GM12891 (cell line): ENCODE results near the gene ZNF334.

Experiments
- DNase-seq: peaks from one replicate; pipeline ENCODE4 v3.0.0; 2011; ENCODE audit warnings: low spot score; ENCODE audit not compliant: insufficient read length
- FAIRE-seq: peaks from 2 replicates; lab custom pipeline; 2011; peaks lifted over from hg19 to GRCh38; lab: Jason Lieb, UNC
- PAX5 ChIP-seq: IDR thresholded peaks from 2 replicates; pipeline ENCODE4 v1.6.1; 2011; ENCODE audit warnings: low read length, moderate library complexity, mild to moderate bottlenecking; ENCODE audit not compliant: insufficient read depth, severe bottlenecking
- POLR2A ChIP-seq: IDR thresholded peaks from 2 replicates; pipeline ENCODE4 v1.6.1; 2011; ENCODE audit warnings: low read depth, low read length, control low read depth
- POLR2AphosphoS5 ChIP-seq: IDR thresholded peaks from 2 replicates; pipeline ENCODE4 v1.6.1; 2011; ENCODE audit warnings: low read depth, low read length, control low read depth
- POU2F2 ChIP-seq: IDR thresholded peaks from 2 replicates; pipeline ENCODE4 v1.6.1; 2011; ENCODE audit warnings: low read depth, mild to moderate bottlenecking, control low read depth, low read length, moderate library complexity
- SPI1 ChIP-seq: IDR thresholded peaks from 2 replicates; pipeline ENCODE4 v1.6.1; 2011; ENCODE audit warnings: low read depth, low read length, control low read depth
- TAF1 ChIP-seq: IDR thresholded peaks from 2 replicates; pipeline ENCODE4 v1.6.1; 2011; ENCODE audit warnings: low read depth, low read length, control low read depth

The ZNF334 gene

GRCh38 chr20:46554828-46555227 lies 41.5 kb upstream of the ZNF334 start:
- DNase-seq = no peak
- FAIRE-seq = no peak
- TF ChIP-seq PAX5 (no peak), POU2F2 (no peak), POLR2AphosphoS5 (no peak), POLR2A (no peak), TAF1 (no peak), SPI1 (no peak)

- TF ChIP-seq SPI1 = no peak
- DNase-seq = no peak
- FAIRE-seq = no peak
Measured at GRCh38 chr20:46553926-46554325, 40.6 kb upstream of the ZNF334 start.

GRCh38 chr20:46552460-46553420 lies 39.4 kb upstream of the ZNF334 start:
- FAIRE-seq (peak; percentile 75), DNase-seq (no peak)
- TF ChIP-seq POLR2A (no peak), SPI1 (peak; percentile 81), TAF1 (peak; percentile 10; the same call in 1 of the 2 replicates), POU2F2 (no peak)

GRCh38 chr20:46551522-46552381 lies 38.4 kb upstream of the ZNF334 start:
- DNase-seq (no peak), FAIRE-seq (peak; percentile 79)
- TF ChIP-seq SPI1 (peak; percentile 62; the same call in 1 of the 2 replicates), PAX5 (no peak)

GRCh38 chr20:46550461-46550860 lies 37.1 kb upstream of the ZNF334 start, which contains the start of gene OCSTAMP:
Gene OCSTAMP (minus strand): TSS chr20:46550654. CDS start chr20:46550560, 94 bp downstream.
- DNase-seq (no peak), FAIRE-seq (no peak)
- no peak for TF ChIP-seq PAX5
- TF ChIP-seq SPI1 = peak; percentile 45

- TF ChIP-seq POLR2A (no peak), POU2F2 (no peak), SPI1 (no peak), TAF1 (no peak), PAX5 (no peak), POLR2AphosphoS5 (no peak)
- FAIRE-seq (peak; percentile 54), DNase-seq (no peak)
Measured at GRCh38 chr20:46549188-46549972, 36.0 kb upstream of the ZNF334 start.

GRCh38 chr20:46548688-46549087 lies 35.3 kb upstream of the ZNF334 start:
- no peak for FAIRE-seq
- DNase-seq = no peak

GRCh38 chr20:46547995-46548394 lies 34.6 kb upstream of the ZNF334 start:
- DNase-seq (no peak), FAIRE-seq (no peak)
- no peak for TF ChIP-seq POU2F2
- TF ChIP-seq POLR2AphosphoS5 = no peak
- no peak for TF ChIP-seq PAX5
- TF ChIP-seq POLR2A = no peak
- no peak for TF ChIP-seq TAF1
- TF ChIP-seq SPI1 = no peak

More at GRCh38 chr20:46548688-46549087, 35.3 kb upstream of the ZNF334 start:
- no peak for TF ChIP-seq TAF1
- TF ChIP-seq POLR2A = no peak
- no peak for TF ChIP-seq PAX5
- no peak for TF ChIP-seq SPI1
- TF ChIP-seq POU2F2 = no peak
- TF ChIP-seq POLR2AphosphoS5 = no peak

GRCh38 chr20:46546936-46547335 lies 33.6 kb upstream of the ZNF334 start:
- no peak for TF ChIP-seq POLR2AphosphoS5
- TF ChIP-seq PAX5 = no peak
- TF ChIP-seq SPI1 = no peak
- TF ChIP-seq POLR2A = no peak
- TF ChIP-seq TAF1 = no peak
- TF ChIP-seq POU2F2 = no peak
- no peak for DNase-seq
- no peak for FAIRE-seq
